GM19397 (cell line): ENCODE data around the gene SLC25A28.

Experiments
- ATAC-seq: cut with Tn5 transposase; IDR thresholded peaks from one replicate; pipeline ENCODE4 v1.9.1; 2021; ENCODE audit warnings: mild to moderate bottlenecking, moderate library complexity; ENCODE audit not compliant: unreplicated experiment

SLC25A28 gene

GRCh38 chr10:99593312-99593711, 26.9 kb downstream of the SLC25A28 start:
- no peak for ATAC-seq

- no peak for ATAC-seq
Observed at GRCh38 chr10:99590799-99591198, 29.4 kb downstream of the SLC25A28 start.

GRCh38 chr10:99583687-99584086, 36.6 kb downstream of the SLC25A28 start:
- no peak for ATAC-seq

GRCh38 chr10:99582255-99582770, 37.9 kb downstream of the SLC25A28 start:
- ATAC-seq: no peak

- ATAC-seq: no peak
Observed at GRCh38 chr10:99579971-99580370, 40.3 kb downstream of the SLC25A28 start.

GRCh38 chr10:99573790-99574189, 46.4 kb downstream of the SLC25A28 start:
- no peak for ATAC-seq

GRCh38 chr10:99571816-99572215, 48.4 kb downstream of the SLC25A28 start:
- ATAC-seq: no peak

- no peak for ATAC-seq
Observed at GRCh38 chr10:99569961-99570360, 50.3 kb downstream of the SLC25A28 start.

GRCh38 chr10:99569253-99569939, 50.8 kb downstream of the SLC25A28 start:
- ATAC-seq: no peak

GRCh38 chr10:99565166-99565565, 55.1 kb downstream of the SLC25A28 start:
- no peak for ATAC-seq

GRCh38 chr10:99564361-99564760, 55.9 kb downstream of the SLC25A28 start:
- ATAC-seq: no peak

- no peak for ATAC-seq
Observed at GRCh38 chr10:99562631-99563030, 57.6 kb downstream of the SLC25A28 start.
